Tibial nerve (tissue), 4 donors: Measurements from ENCODE around the gene NOS3. TPM values are rescaled to one million over a fixed set of nuclear protein-coding genes. Genes with fewer than 3 reads are reported as not detected.
"Not testable (repeated sequence)": the region's sequence is repeated elsewhere in the genome, so short reads cannot be mapped to it uniquely, and the experiment has no call there.

Experiments used
- DNase-seq, 2 donors: peaks; one replicate each; pipeline ENCODE4 v3.0.0-alpha.2; 2019; ENCODE audit warnings: low spot score in 2 of 2
- H3K27ac ChIP-seq, 4 donors: fragments of 200-600 bp; sonication (generic) in 3 of 4; one replicate each; pipeline ENCODE4 v1.5.1; 2017 to 2019; ENCODE audit warnings: mild to moderate bottlenecking in 1 of 4
- H3K27me3 ChIP-seq, 2 donors: fragments of 200-600 bp; sonication (generic) in 1 of 2; one replicate each; pipeline versions ENCODE4 v1.5.1 to v1.6.0; 2017 to 2019
- H3K36me3 ChIP-seq, 3 donors: fragments of 200-600 bp; sonication (generic); one replicate each; pipeline ENCODE4 v1.5.1; 2018 to 2019
- H3K4me1 ChIP-seq, 4 donors: fragments of 200-600 bp; sonication (generic) in 3 of 4; one replicate each; pipeline ENCODE4 v1.5.1; 2017 to 2019
- H3K4me3 ChIP-seq, 4 donors: fragments of 200-600 bp; sonication (generic) in 3 of 4; one replicate each; pipeline ENCODE4 v1.5.1; 2017 to 2019; ENCODE audit warnings: mild to moderate bottlenecking in 1 of 4, moderate library complexity in 1 of 4
- H3K9me3 ChIP-seq, 4 donors: fragments of 200-600 bp; sonication (generic) in 3 of 4; one replicate each; pipeline ENCODE4 v1.5.1; 2017 to 2019
- CTCF ChIP-seq, 5 experiments: fragments of 200-600 bp in 3 of 5; fragments of 450-650 bp in 2 of 5; sonication (generic) in 3 of 5; IDR thresholded peaks; one replicate each; pipeline ENCODE4 v1.5.1; 2016 to 2019; ENCODE audit warnings: antibody characterized with exemption in 5 of 5, mild to moderate bottlenecking in 3 of 5, moderate library complexity in 2 of 5
- EP300 ChIP-seq, 2 donors: sonication (generic); formaldehyde crosslinking; IDR thresholded peaks; one replicate each; pipeline ENCODE4 v1.6.1; 2017; ENCODE audit warnings: antibody characterized with exemption in 2 of 2, mild to moderate bottlenecking in 1 of 2
- POLR2A ChIP-seq, 2 donors: fragments of 450-650 bp; IDR thresholded peaks; one replicate each; pipeline ENCODE4 v1.6.1; 2017; ENCODE audit warnings: antibody characterized with exemption in 2 of 2, mild to moderate bottlenecking in 2 of 2, moderate library complexity in 2 of 2
- WGBS, 2 donors: methylation state at CpG; one replicate each; pipeline ENCODE4 v1.1.5; 2018; 5-methylcytosine and 5-hydroxymethylcytosine counted together
- total RNA-seq, 4 donors: library from RNA; depleted of rRNA; stranded (reverse); fragments of >200 nt; gene quantifications; one replicate each; pipeline ENCODE4 v1.1.0, GENCODE V29; 2016

NOS3 gene
- total RNA-seq, 4 donors from 2014 or later = 20.3 to 38.1 (median 23.8) TPM

- WGBS, 2 donors = 35 to 67% methylated on average over 8 to 10 of the region's 22 CpGs
- DNase-seq = no peak
- TF ChIP-seq EP300 (IDR thresholded peaks at IDR 0.05) (no peak), POLR2A (IDR thresholded peaks at IDR 0.05) (no peak), CTCF (IDR thresholded peaks at IDR 0.05) (no peak)
- Histone ChIP-seq H3K27ac (no peak overlapping the region), H3K4me1 (peaks cover 0 to 45% (median 16%) of the 10 kb centered on the region in 4 donors), H3K9me3 (no peaks in the 10 kb centered on the region), H3K27me3 (peaks cover 2 to 67% of the 10 kb centered on the region in 2 donors), H3K4me3 (no peak overlapping the region), H3K36me3 (no peaks in the 10 kb centered on the region)
Observed at GRCh38 chr7:151009327-151010036, 18.7 kb downstream of the NOS3 start.

- Histone ChIP-seq H3K4me1 (peaks cover 0 to 45% (median 16%) of the 10 kb centered on the region in 4 donors), H3K27me3 (peaks cover 2 to 72% of the 10 kb centered on the region in 2 donors), H3K4me3 (no peak overlapping the region), H3K27ac (no peak overlapping the region), H3K36me3 (no peaks in the 10 kb centered on the region), H3K9me3 (no peaks in the 10 kb centered on the region)
- 41% methylated on average over 7 of the region's 7 CpGs; no CpG with 5 or more reads in 1 of the 2 donors for WGBS, 2 donors
- no peak for DNase-seq
- TF ChIP-seq EP300 (IDR thresholded peaks at IDR 0.05) = no peak
- TF ChIP-seq CTCF (IDR thresholded peaks at IDR 0.05) = no peak
- no peak for TF ChIP-seq POLR2A (IDR thresholded peaks at IDR 0.05)
Observed at GRCh38 chr7:151010037-151010306, 19.2 kb downstream of the NOS3 start.

- no peak for DNase-seq
- WGBS, 2 donors = 24 to 35% methylated on average over 14 to 16 of the region's 18 CpGs
- Histone ChIP-seq H3K4me3 (no peak overlapping the region), H3K27me3 (peaks cover 2 to 77% of the 10 kb centered on the region in 2 donors), H3K9me3 (no peaks in the 10 kb centered on the region), H3K36me3 (no peaks in the 10 kb centered on the region), H3K4me1 (peaks cover 0 to 45% (median 16%) of the 10 kb centered on the region in 4 donors), H3K27ac (no peak overlapping the region)
- TF ChIP-seq CTCF (IDR thresholded peaks at IDR 0.05) (no peak), POLR2A (IDR thresholded peaks at IDR 0.05) (no peak), EP300 (IDR thresholded peaks at IDR 0.05) (no peak)
Observed at GRCh38 chr7:151010307-151011096, 19.7 kb downstream of the NOS3 start.

- Histone ChIP-seq H3K36me3 (no peaks in the 10 kb centered on the region), H3K9me3 (no peaks in the 10 kb centered on the region), H3K27ac (no peak overlapping the region), H3K4me1 (peaks cover 0 to 45% (median 16%) of the 10 kb centered on the region in 4 donors), H3K27me3 (peaks cover 2 to 83% of the 10 kb centered on the region in 2 donors), H3K4me3 (no peak overlapping the region)
- WGBS, 2 donors = 29% methylated on average over 1 of the region's 1 CpG; no CpG with 5 or more reads in 1 of the 2 donors
- TF ChIP-seq CTCF (IDR thresholded peaks at IDR 0.05) (no peak), EP300 (IDR thresholded peaks at IDR 0.05) (no peak), POLR2A (IDR thresholded peaks at IDR 0.05) (no peak)
- no peak for DNase-seq
Observed at GRCh38 chr7:151011097-151011409, 20.2 kb downstream of the NOS3 start.

GRCh38 chr7:151011616-151012015, 20.8 kb downstream of the NOS3 start:
- H3K4me1 ChIP-seq = peaks cover 0 to 45% (median 16%) of the 10 kb centered on the region in 4 donors
- 88 to 90% methylated on average over 12 of the region's 12 CpGs for WGBS, 2 donors

More at GRCh38 chr7:151011616-151012015, 20.8 kb downstream of the NOS3 start:
- H3K27ac ChIP-seq, H3K36me3 ChIP-seq, H3K4me3 ChIP-seq, DNase-seq, H3K9me3 ChIP-seq: not testable (repeated sequence)
- peaks cover 2 to 83% of the 10 kb centered on the region in 2 donors for H3K27me3 ChIP-seq
